OCI-LY1 (cell line): ENCODE data around the gene ADK.

ENCODE experiments used
- EZH2 ChIP-seq: fragments of 200-600 bp; sonication (generic), shearing (Covaris generic); IDR thresholded peaks from 2 replicates; pipeline ENCODE4 v1.8.0; 2017; ENCODE audit warnings: borderline replicate concordance, mixed run types, mild to moderate bottlenecking, antibody characterized with exemption, low read length, moderate library complexity, mixed read lengths
- TF ChIP-seq, protein P1 (sequence below): fragments of 200-600 bp; sonication (generic), shearing (Covaris generic); IDR thresholded peaks from 2 replicates; pipeline ENCODE4 v1.5.1; 2017; ENCODE audit warnings: mild to moderate bottlenecking, antibody characterized with exemption, low read length, moderate library complexity, mixed read lengths

DNA sequence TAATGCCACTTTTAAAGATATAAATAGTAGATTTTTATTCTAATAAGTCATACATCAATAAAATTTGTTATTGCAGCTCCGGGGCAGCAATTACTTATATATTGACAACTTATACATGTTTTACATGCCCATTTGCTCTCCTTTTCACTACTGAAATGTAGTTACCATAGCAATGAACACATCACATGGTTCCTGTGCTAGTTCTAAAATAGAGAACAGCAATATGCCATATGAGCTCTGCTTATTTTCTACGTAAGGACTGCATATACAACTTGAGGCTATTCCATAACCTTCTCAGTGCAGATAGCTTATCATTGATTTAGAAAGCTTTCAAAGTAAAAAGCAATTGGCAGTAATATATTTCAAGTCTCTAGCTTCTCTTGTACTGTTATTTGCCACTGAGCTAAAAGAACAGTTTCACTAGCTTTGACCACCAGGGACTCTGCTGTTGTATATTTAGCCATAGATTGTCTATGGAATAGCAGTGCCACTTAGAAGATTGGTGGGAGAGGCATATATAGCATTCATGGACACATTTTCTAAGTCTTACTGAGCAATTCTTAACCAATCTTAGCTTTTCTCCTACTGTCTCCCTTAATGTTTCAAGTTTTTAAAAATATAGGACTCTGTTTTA lies 405.2 kb downstream of the ADK start:
- TF ChIP-seq, protein P1, sequence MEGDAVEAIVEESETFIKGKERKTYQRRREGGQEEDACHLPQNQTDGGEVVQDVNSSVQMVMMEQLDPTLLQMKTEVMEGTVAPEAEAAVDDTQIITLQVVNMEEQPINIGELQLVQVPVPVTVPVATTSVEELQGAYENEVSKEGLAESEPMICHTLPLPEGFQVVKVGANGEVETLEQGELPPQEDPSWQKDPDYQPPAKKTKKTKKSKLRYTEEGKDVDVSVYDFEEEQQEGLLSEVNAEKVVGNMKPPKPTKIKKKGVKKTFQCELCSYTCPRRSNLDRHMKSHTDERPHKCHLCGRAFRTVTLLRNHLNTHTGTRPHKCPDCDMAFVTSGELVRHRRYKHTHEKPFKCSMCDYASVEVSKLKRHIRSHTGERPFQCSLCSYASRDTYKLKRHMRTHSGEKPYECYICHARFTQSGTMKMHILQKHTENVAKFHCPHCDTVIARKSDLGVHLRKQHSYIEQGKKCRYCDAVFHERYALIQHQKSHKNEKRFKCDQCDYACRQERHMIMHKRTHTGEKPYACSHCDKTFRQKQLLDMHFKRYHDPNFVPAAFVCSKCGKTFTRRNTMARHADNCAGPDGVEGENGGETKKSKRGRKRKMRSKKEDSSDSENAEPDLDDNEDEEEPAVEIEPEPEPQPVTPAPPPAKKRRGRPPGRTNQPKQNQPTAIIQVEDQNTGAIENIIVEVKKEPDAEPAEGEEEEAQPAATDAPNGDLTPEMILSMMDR, result no peak
- no peak for TF ChIP-seq EZH2
